Stimulated activated CD4-positive, alpha-beta T cell treated with anti-CD3 and anti-CD28 coated beads, Interleukin-4, amount 100 ng/mL, for 1 hour (primary cell): Measurements from ENCODE around the gene ADGRD1.

ENCODE experiments used
- DNase-seq: peaks from one replicate; pipeline ENCODE4 v3.0.0-alpha.2; 2020

Gene ADGRD1

DNA sequence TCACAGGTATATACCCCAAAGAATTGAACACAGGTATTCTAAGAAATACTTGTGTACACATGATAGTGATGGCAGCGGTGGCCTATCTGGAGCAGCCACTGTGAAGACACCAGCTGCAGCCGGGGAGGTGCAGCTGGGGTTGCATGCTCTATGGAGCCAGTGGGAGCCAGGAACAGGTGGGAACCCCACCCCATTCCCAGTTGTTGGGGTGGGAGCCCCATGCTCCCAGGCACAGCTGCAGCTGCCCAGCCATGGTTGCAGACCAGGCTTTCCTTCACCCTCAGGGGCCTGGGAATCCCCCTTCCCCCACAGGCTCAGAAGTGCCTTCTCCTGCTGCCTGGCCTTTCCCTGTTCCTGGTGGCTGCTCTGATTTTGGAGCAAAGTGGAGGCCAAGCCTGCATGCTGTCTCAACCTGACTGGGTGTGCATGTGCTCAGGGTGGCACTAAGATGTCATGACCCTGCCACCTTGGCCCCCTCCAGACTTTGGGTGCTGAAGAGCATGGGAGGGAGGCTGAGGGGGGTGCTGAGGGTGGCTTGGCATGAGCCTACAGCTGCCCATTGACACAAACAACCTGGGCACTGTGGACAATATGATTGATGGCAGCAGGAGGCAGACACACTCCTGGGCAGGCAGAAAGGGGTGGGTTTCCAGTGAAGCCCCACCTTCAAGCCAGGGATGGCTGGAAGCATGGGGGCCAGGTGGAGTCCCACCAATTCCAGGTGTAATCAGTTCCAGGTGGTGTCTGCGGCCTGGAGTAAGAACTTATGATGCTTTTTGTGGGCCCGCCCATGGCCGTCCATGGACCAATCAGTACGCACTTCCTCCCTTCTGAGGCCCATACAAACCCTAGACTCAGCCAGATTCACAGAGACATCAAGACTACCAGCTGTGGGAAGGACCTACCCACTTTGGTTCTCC is 234.7 kb downstream of the ADGRD1 start:
- DNase-seq: no peak

DNA sequence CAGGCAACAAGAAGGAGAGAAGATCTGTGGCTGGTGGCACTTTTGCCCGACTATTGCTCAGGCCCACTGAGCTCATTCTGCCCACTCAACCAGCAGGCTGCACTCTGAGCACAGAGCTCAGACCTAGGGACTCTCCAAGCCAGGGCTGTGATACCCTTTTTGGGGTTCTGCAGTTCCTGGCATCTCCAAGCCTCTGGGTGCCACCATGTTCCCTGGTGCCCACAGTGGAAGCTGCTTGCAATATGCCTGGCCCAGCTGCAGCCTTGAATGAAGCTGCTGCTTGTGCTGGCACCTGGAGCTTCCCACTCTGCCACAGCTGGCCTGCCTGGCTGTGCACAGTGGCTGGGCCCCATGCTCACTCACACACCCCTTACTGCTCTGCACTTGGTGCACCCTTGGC is 236.1 kb downstream of the ADGRD1 start:
- no peak for DNase-seq

DNA sequence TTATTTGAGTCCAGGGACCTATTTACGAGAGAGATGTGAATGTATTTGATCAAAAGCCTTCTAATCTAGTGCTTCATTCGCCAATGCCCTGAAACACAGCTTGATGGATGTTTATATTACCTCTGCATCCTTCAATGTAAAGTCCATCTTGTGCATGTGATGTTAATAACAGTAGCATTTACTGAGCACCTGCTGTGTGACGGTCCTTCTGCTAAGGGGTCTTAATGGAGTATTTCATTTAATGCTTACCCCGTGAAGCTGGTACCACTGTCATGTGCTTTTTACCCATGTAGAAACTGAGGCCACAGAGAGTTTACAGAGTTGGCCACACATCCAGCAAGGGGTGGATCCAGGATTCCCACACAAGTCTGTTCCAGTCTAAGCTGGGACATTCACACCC is 237.3 kb downstream of the ADGRD1 start:
- no peak for DNase-seq
